ENCODE measurements around the gene TBC1D1. TPM values are rescaled to one million over a fixed set of nuclear protein-coding genes. Genes with fewer than 3 reads are reported as not detected.

Gene TBC1D1
- total RNA-seq, 1 experiment from 2014 or later = 89.0 TPM

DNA sequence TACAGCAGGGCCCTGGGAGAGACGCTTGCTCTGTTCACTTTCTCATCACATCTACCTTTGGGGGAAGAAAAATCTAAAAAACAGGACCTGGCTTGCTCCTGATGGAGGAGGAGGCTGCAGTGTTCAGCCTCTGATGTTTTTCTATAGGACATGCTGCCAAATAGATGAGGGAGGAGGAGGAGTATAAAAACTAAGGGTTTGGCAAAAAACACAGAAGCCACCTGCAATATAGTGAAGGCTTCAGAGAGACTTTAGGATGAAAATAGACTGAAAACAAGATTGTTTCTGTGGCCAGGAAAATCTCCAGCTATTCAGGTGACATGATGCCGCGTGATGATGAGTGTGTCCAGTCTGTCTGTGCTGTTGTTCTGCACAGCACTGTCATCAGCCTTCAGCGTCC is 229.9 kb downstream of the TBC1D1 start:
- no peaks in the 10 kb centered on the region for H3F3A ChIP-seq (ENCODE audit: low read length, unreplicated experiment)
- no peak overlapping the region for H3K4me3 ChIP-seq (ENCODE audit: low read length)
- H2AFZ ChIP-seq (ENCODE audit: low read length) = no peak overlapping the region
- ATAC-seq = no peak
- H4K20me1 ChIP-seq (ENCODE audit: low read length) = no peaks in the 10 kb centered on the region
- no peaks in the 10 kb centered on the region for H3K36me3 ChIP-seq (ENCODE audit: low read depth, low read length)
- peaks cover 19% of the 10 kb centered on the region for H3K4me1 ChIP-seq (ENCODE audit: insufficient read depth, low read length)
- ChIA-PET POLR2A (ENCODE audit: unreplicated experiment) (no interaction called here), CTCF (no interaction called here)
- TF ChIP-seq EZH2 (IDR thresholded peaks at IDR 0.05; ENCODE audit: low read length, unreplicated experiment) = no peak
- TF ChIP-seq CTCF (conservative IDR thresholded peaks at IDR 0.05; ENCODE audit: low read depth, low read length) = no peak
- TF ChIP-seq EZH2phosphoT487 (IDR thresholded peaks at IDR 0.05; ENCODE audit: borderline replicate concordance, low read length) = no peak
- no peak overlapping the region for H3K27ac ChIP-seq (ENCODE audit: low read length)
- no peak for DNase-seq
- no peak overlapping the region for H3K9ac ChIP-seq (ENCODE audit: low read length)
- H3K9me2 ChIP-seq (replicated peaks; ENCODE audit: low read length) = no peaks in the 10 kb centered on the region
- H3K27me3 ChIP-seq (ENCODE audit: low read length) = no peaks in the 10 kb centered on the region
- no peaks in the 10 kb centered on the region for H3K79me2 ChIP-seq (ENCODE audit: low read length)
- intact Hi-C loops (cut with micrococcal nuclease) = no loop called here
- H3K4me2 ChIP-seq (ENCODE audit: low read length) = no peak overlapping the region
- no TSS peak for BruUV-seq (replicated peaks)
- no peaks in the 10 kb centered on the region for H3K9me3 ChIP-seq (ENCODE audit: low read length)

DNA sequence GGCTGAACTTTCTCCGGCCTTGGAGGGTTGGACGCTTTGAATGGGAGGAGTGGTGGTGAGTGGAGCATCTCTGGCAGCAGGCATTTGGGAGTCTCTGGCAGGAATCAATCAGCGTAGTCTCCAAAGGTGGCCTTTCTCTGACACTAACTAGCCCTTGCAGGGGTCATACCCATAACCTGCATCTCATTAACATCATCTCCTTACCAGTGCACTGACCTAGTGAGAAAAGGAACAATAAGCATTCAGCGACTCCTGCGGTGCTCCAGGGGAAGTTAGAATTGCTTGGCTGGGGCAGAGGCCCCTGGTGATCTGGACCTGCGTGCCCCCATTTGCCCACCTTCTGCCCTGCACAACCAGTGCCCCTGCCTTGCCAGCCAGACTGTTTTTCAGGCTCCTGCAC is 231.2 kb downstream of the TBC1D1 start:
- H4K20me1 ChIP-seq (ENCODE audit: low read length) = no peaks in the 10 kb centered on the region
- DNase-seq = no peak
- no peak overlapping the region for H3K9ac ChIP-seq (ENCODE audit: low read length)
- H2AFZ ChIP-seq (ENCODE audit: low read length) = no peak overlapping the region
- ChIA-PET POLR2A (ENCODE audit: unreplicated experiment) (no interaction called here), CTCF (no interaction called here)
- peaks cover 19% of the 10 kb centered on the region for H3K4me1 ChIP-seq (ENCODE audit: insufficient read depth, low read length)
- H3K79me2 ChIP-seq (ENCODE audit: low read length) = no peaks in the 10 kb centered on the region
- intact Hi-C loops (cut with micrococcal nuclease) = no loop called here
- H3K27me3 ChIP-seq (ENCODE audit: low read length) = no peaks in the 10 kb centered on the region
- no peaks in the 10 kb centered on the region for H3K9me3 ChIP-seq (ENCODE audit: low read length)
- BruUV-seq (replicated peaks) = no TSS peak
- TF ChIP-seq EZH2phosphoT487 (IDR thresholded peaks at IDR 0.05; ENCODE audit: borderline replicate concordance, low read length) (no peak), CTCF (conservative IDR thresholded peaks at IDR 0.05; ENCODE audit: low read depth, low read length) (no peak), EZH2 (IDR thresholded peaks at IDR 0.05; ENCODE audit: low read length, unreplicated experiment) (no peak)
- H3K9me2 ChIP-seq (replicated peaks; ENCODE audit: low read length) = no peaks in the 10 kb centered on the region
- H3F3A ChIP-seq (ENCODE audit: low read length, unreplicated experiment) = no peaks in the 10 kb centered on the region
- no peak for ATAC-seq
- no peak overlapping the region for H3K27ac ChIP-seq (ENCODE audit: low read length)
- no peaks in the 10 kb centered on the region for H3K36me3 ChIP-seq (ENCODE audit: low read depth, low read length)
- no peak overlapping the region for H3K4me3 ChIP-seq (ENCODE audit: low read length)
- no peak overlapping the region for H3K4me2 ChIP-seq (ENCODE audit: low read length)

DNA sequence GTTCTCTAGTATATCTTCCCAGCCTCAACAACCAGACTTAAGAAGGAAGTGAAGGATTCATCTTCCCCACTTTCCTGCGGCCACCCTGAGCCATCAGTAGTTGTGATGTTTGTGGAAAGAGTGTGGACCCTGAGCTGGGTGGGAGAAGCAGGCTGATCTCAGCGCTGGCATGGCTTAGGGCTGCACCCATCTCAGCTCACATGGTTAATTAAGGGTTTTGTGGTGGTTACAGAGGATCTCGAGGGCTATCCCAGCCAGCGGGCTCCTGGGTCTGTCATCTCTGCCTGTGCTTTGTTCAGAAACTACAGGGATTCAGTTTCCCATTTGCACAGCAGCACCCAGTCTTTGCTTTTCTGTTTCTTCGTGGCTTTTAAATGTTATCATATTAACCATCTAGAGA is 232.7 kb downstream of the TBC1D1 start:
- no peak overlapping the region for H3K4me2 ChIP-seq (ENCODE audit: low read length)
- H3K9me3 ChIP-seq (ENCODE audit: low read length) = no peaks in the 10 kb centered on the region
- H3K79me2 ChIP-seq (ENCODE audit: low read length) = no peaks in the 10 kb centered on the region
- BruUV-seq (replicated peaks) = no TSS peak
- H3F3A ChIP-seq (ENCODE audit: low read length, unreplicated experiment) = no peaks in the 10 kb centered on the region
- H3K27ac ChIP-seq (ENCODE audit: low read length) = no peak overlapping the region
- H3K9me2 ChIP-seq (replicated peaks; ENCODE audit: low read length) = no peaks in the 10 kb centered on the region
- no peak for ATAC-seq
- no peak overlapping the region for H3K9ac ChIP-seq (ENCODE audit: low read length)
- ChIA-PET CTCF (no interaction called here), POLR2A (ENCODE audit: unreplicated experiment) (interaction anchor here (0.7 kb wide), 1 partner anchor 488 kb away, joined by 4 read pairs; no protein-coding TSS in a partner anchor)
- H3K4me1 ChIP-seq (ENCODE audit: insufficient read depth, low read length) = peaks cover 19% of the 10 kb centered on the region
- DNase-seq = no peak
- no peaks in the 10 kb centered on the region for H4K20me1 ChIP-seq (ENCODE audit: low read length)
- H3K4me3 ChIP-seq (ENCODE audit: low read length) = no peak overlapping the region
- TF ChIP-seq EZH2 (IDR thresholded peaks at IDR 0.05; ENCODE audit: low read length, unreplicated experiment) = no peak
- TF ChIP-seq CTCF (conservative IDR thresholded peaks at IDR 0.05; ENCODE audit: low read depth, low read length) = no peak
- no peak for TF ChIP-seq EZH2phosphoT487 (IDR thresholded peaks at IDR 0.05; ENCODE audit: borderline replicate concordance, low read length)
- no peaks in the 10 kb centered on the region for H3K36me3 ChIP-seq (ENCODE audit: low read depth, low read length)
- no peak overlapping the region for H2AFZ ChIP-seq (ENCODE audit: low read length)
- H3K27me3 ChIP-seq (ENCODE audit: low read length) = no peaks in the 10 kb centered on the region
- intact Hi-C loops (cut with micrococcal nuclease) = no loop called here

Measured in PC-3 (cell line).